Hepatocyte (in vitro differentiated cells): Measurements from ENCODE around the gene BACH2. TPM values are rescaled to one million over a fixed set of nuclear protein-coding genes. Genes with fewer than 3 reads are reported as not detected.
"Not testable (repeated sequence)": the region's sequence is repeated elsewhere in the genome, so short reads cannot be mapped to it uniquely, and the experiment has no call there.

Source experiments
- DNase-seq: peaks from one replicate; pipeline ENCODE4 v3.0.0-alpha.2; 2016; ENCODE audit warnings: low spot score
- H2AFZ ChIP-seq: fragments of 200-600 bp; sonication (generic); 2 replicates; pipeline ENCODE4 v1.6.0; 2016; ENCODE audit warnings: antibody characterized with exemption, mild to moderate bottlenecking
- H3K27ac ChIP-seq: fragments of 200-600 bp; sonication (generic); 2 replicates; pipeline ENCODE4 v1.5.1; 2016; ENCODE audit warnings: mild to moderate bottlenecking
- H3K27me3 ChIP-seq: fragments of 200-600 bp; sonication (generic); 2 replicates; pipeline ENCODE4 v1.6.1; 2016
- H3K36me3 ChIP-seq: fragments of 200-600 bp; sonication (generic); replicated peaks from 2 replicates; pipeline ENCODE4 v1.5.1; 2016; ENCODE audit warnings: low read depth; ENCODE audit not compliant: insufficient read depth
- H3K4me1 ChIP-seq: fragments of 200-600 bp; sonication (generic); 2 replicates; pipeline ENCODE4 v1.5.1; 2016; ENCODE audit warnings: mild to moderate bottlenecking, moderate library complexity; ENCODE audit not compliant: insufficient read depth
- H3K4me2 ChIP-seq: fragments of 200-600 bp; sonication (generic); 2 replicates; pipeline ENCODE4 v1.6.0; 2016
- H3K4me3 ChIP-seq: fragments of 200-600 bp; sonication (generic); 2 replicates; pipeline ENCODE4 v1.5.1; 2016; ENCODE audit warnings: mild to moderate bottlenecking
- H3K79me2 ChIP-seq: fragments of 200-600 bp; sonication (generic); 2 replicates; pipeline ENCODE4 v1.6.0; 2017; ENCODE audit warnings: mild to moderate bottlenecking
- H3K9me2 ChIP-seq: fragments of 200-600 bp; sonication (generic); replicated peaks from 2 replicates; pipeline ENCODE4 v1.6.0; 2017; ENCODE audit warnings: mild to moderate bottlenecking; ENCODE audit not compliant: insufficient read depth
- H3K9me3 ChIP-seq: fragments of 200-600 bp; sonication (generic); 2 replicates; pipeline ENCODE4 v1.5.1; 2016; ENCODE audit warnings: low read depth, mild to moderate bottlenecking
- H4K20me1 ChIP-seq: fragments of 200-600 bp; sonication (generic); 2 replicates; pipeline ENCODE4 v1.6.0; 2016; ENCODE audit warnings: mild to moderate bottlenecking; ENCODE audit not compliant: insufficient read depth, poor library complexity, severe bottlenecking
- CTCF ChIP-seq: fragments of 200-600 bp; sonication (generic); IDR thresholded peaks from 2 replicates; pipeline ENCODE4 v1.5.1; 2016; ENCODE audit warnings: antibody characterized with exemption, mild to moderate bottlenecking; ENCODE audit not compliant: poor library complexity
- EZH2 ChIP-seq: fragments of 200-600 bp; sonication (generic); IDR thresholded peaks from 2 replicates; pipeline ENCODE4 v1.6.1; 2016; ENCODE audit warnings: antibody characterized with exemption, mild to moderate bottlenecking, borderline replicate concordance
- EZH2phosphoT487 ChIP-seq: fragments of 200-600 bp; sonication (generic); IDR thresholded peaks from one replicate; pipeline ENCODE4 v1.6.1; 2018; ENCODE audit warnings: antibody characterized with exemption, mild to moderate bottlenecking, low read depth, moderate library complexity; ENCODE audit not compliant: unreplicated experiment, severe bottlenecking
- WGBS: methylation state at CpG from one replicate; pipeline ENCODE4 v1.1.6; 2016; ENCODE audit warnings: low lambda C conversion rate; ENCODE audit errors: missing lambda C conversion rate; 5-methylcytosine and 5-hydroxymethylcytosine counted together
- polyA plus RNA-seq: library from polyadenylated mRNA; unstranded; fragments of >200 nt; fragmentation: Nextera tagmentation; extraction: Ambion mirVana; gene quantifications from 2 replicates; pipeline ENCODE4 v1.2.1, GENCODE V29; 2016
- total RNA-seq: library from RNA; depleted of rRNA; stranded (reverse); fragments of >200 nt; gene quantifications from 2 replicates; pipeline ENCODE4 v1.2.3, GENCODE V29; 2014

The BACH2 gene
- total and polyA plus RNA-seq, 2 experiments from 2014 or later, result 2.3 to 2.6 TPM

DNA sequence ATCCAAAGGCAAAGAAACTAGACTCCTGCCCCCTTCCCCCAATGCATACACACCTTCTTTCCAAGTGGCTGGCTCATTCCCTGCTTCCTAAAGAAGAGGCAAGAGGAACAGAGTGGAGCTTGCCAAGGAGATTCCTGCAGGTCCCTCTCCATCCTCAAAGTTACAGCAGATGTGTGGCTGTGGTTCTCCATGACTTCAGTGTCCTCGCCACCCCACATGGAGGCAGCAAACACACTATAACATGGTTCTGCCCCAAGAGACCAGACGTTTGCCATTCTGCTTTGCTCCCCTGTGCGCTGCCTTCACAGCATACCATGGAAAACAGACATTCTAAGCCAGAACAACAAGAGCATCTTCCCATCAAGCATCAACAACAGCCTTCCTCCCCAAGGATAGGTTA lies 84.4 kb downstream of the BACH2 start:
- no peaks in the 10 kb centered on the region for H3K27me3 ChIP-seq
- H3K9me3 ChIP-seq, result no peaks in the 10 kb centered on the region
- no peaks in the 10 kb centered on the region for H3K9me2 ChIP-seq
- H4K20me1 ChIP-seq, result no peaks in the 10 kb centered on the region
- no peak overlapping the region for H2AFZ ChIP-seq
- WGBS, result 75% methylated on average over 2 of the region's 3 CpGs
- DNase-seq, result no peak
- peaks cover 22% of the 10 kb centered on the region for H3K4me1 ChIP-seq
- no peaks in the 10 kb centered on the region for H3K79me2 ChIP-seq
- no peak overlapping the region for H3K4me2 ChIP-seq
- H3K27ac ChIP-seq, result no peak overlapping the region
- no peak for TF ChIP-seq EZH2phosphoT487
- no peak for TF ChIP-seq EZH2
- no peak for TF ChIP-seq CTCF
- H3K36me3 ChIP-seq, result no peaks in the 10 kb centered on the region
- H3K4me3 ChIP-seq, result no peak overlapping the region

GRCh38 chr6:90209527-90209926 lies 87.1 kb downstream of the BACH2 start:
- Histone ChIP-seq H4K20me1 (no peaks in the 10 kb centered on the region), H3K4me1 (no peaks in the 10 kb centered on the region), H3K79me2 (no peaks in the 10 kb centered on the region), H3K4me2 (no peak overlapping the region), H3K27ac (no peak overlapping the region), H3K9me2 (no peaks in the 10 kb centered on the region), H3K27me3 (no peaks in the 10 kb centered on the region), H3K4me3 (no peak overlapping the region), H3K36me3 (no peaks in the 10 kb centered on the region), H3K9me3 (no peaks in the 10 kb centered on the region), H2AFZ (no peak overlapping the region)
- TF ChIP-seq CTCF (no peak), EZH2phosphoT487 (no peak), EZH2 (no peak)
- no peak for DNase-seq
- WGBS, result 85% methylated on average over 6 of the region's 6 CpGs

DNA sequence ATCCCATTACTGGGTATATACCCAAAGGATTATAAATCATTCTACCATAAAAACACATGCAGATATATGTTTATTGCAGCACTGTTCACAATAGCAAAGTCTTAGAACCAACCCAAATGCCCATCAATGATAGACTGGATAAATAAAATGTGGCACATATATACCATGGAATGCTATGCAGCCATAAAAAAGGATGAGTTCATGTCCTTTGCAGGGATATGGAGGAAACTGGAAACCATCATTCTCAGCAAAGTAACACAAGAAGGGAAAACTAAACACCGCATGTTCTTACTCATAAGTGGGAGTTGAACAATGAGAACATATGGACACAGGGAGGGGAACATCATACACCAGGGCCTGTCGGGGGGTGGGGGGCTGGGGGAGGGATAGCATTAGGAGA lies 88.0 kb downstream of the BACH2 start:
- not testable (repeated sequence) for H4K20me1 ChIP-seq, H3K79me2 ChIP-seq

DNA sequence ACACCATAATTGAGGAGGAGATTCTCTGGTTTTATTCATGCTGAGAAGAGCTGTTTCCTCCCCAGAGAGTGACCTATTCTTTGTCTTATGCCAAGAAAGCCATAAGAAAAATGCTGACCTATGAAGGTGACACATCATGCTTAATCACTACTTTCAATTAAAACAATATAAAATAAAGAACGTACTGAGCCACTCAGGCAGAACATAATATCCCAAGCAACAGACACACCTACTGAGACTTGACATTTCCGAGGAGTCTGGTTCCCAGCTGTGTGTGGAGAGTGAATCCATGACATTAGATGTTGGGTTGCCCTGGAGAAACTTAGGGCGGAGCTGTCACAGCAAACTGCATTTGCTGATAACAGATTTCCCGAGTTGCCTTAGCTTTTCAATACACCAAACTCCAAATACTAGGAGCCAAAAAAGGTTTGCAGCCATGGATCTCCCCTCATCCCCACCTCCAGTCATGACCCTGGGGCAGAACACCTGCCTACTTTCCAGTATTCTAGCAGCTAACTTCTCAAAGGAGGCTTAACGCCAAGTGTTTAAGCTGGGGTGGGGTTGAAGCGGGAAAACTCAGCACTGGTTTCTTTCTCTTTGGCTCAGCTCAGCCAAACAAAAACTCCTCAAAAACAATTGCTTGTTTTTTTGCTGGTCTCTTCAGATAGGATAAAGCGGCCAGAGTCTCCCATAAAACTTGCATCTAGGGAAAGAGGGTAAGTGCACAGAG lies 92.2 kb downstream of the BACH2 start:
- TF ChIP-seq EZH2, result no peak
- TF ChIP-seq CTCF, result no peak
- TF ChIP-seq EZH2phosphoT487, result no peak
- Histone ChIP-seq H4K20me1 (no peaks in the 10 kb centered on the region), H3K9me2 (no peaks in the 10 kb centered on the region), H3K27me3 (no peaks in the 10 kb centered on the region), H3K4me3 (no peak overlapping the region), H3K4me1 (no peaks in the 10 kb centered on the region), H3K9me3 (no peaks in the 10 kb centered on the region), H2AFZ (no peak overlapping the region), H3K79me2 (no peaks in the 10 kb centered on the region), H3K36me3 (no peaks in the 10 kb centered on the region), H3K4me2 (no peak overlapping the region), H3K27ac (no peak overlapping the region)
- 66% methylated on average over 7 of the region's 7 CpGs for WGBS
- DNase-seq, result no peak

More for the DNA sequence above, 88.0 kb downstream of the BACH2 start:
- not testable (repeated sequence) for H3K4me3 ChIP-seq, H3K36me3 ChIP-seq, H3K9me3 ChIP-seq, H2AFZ ChIP-seq, H3K4me1 ChIP-seq, DNase-seq, H3K27me3 ChIP-seq, H3K4me2 ChIP-seq, H3K27ac ChIP-seq, H3K9me2 ChIP-seq
- 100% methylated on average over 2 of the region's 2 CpGs for WGBS
